ENCODE measurements around the gene FOXB1.

DNA sequence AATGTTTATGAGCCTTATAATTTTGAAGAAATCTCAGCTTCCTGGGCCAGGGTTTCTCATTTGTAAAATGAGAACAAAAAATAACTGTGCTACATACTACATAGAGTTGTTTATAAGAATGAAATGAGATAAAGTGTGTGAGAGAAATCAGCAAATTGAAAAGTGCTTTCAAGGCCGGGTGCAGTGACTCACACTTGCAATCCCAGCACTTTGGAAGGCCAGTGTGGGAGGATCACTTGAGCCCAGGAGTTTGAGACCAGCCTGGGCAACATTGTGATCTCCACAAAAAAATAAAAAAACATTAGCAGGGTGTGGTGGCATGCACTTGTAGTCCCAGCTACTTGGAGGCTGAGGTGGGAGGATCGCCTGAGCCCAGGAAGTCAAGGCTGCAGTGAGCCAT is 22.4 kb downstream of the FOXB1 start:
- TF ChIP-seq, protein P1, sequence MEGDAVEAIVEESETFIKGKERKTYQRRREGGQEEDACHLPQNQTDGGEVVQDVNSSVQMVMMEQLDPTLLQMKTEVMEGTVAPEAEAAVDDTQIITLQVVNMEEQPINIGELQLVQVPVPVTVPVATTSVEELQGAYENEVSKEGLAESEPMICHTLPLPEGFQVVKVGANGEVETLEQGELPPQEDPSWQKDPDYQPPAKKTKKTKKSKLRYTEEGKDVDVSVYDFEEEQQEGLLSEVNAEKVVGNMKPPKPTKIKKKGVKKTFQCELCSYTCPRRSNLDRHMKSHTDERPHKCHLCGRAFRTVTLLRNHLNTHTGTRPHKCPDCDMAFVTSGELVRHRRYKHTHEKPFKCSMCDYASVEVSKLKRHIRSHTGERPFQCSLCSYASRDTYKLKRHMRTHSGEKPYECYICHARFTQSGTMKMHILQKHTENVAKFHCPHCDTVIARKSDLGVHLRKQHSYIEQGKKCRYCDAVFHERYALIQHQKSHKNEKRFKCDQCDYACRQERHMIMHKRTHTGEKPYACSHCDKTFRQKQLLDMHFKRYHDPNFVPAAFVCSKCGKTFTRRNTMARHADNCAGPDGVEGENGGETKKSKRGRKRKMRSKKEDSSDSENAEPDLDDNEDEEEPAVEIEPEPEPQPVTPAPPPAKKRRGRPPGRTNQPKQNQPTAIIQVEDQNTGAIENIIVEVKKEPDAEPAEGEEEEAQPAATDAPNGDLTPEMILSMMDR (IDR thresholded peaks at IDR 0.05): no peak
- no peak for TF ChIP-seq ZFX (IDR thresholded peaks at IDR 0.05; ENCODE audit: borderline replicate concordance)
